Panc1 (cell line): ENCODE measurements around the gene C16orf74. TPM values are rescaled to one million over a fixed set of nuclear protein-coding genes. Genes with fewer than 3 reads are reported as not detected.
A peak's percentile ranks its signal among the peaks of the same experiment; 100 is the strongest.

Source experiments
- ATAC-seq: fragments of 200-7000 bp; cut with Tn5 transposase; 2 replicates; pipeline ENCODE4 v1.9.1; 2020; ENCODE audit warnings: mild to moderate bottlenecking, moderate library complexity
- BruUV-seq: library from RNA; stranded (reverse); fragments of 400-500 nt; replicated peaks from 2 replicates; lab custom pipeline; 2021; lab: Mats Ljungman, UMichigan
- CTCF ChIA-PET: fragments of 300-600 bp; sonication (Branson Sonifier 250); formaldehyde crosslinking; loops from one replicate; lab custom pipeline; 2022; ENCODE audit warnings: antibody characterized with exemption; lab: Charles Lee
- POLR2A ChIA-PET: fragments of 300-600 bp; sonication (Branson Sonifier 250); formaldehyde crosslinking; loops from one replicate; lab custom pipeline; 2022; ENCODE audit warnings: antibody characterized with exemption; lab: Charles Lee
- DNase-seq: peaks from one replicate; pipeline ENCODE4 v3.0.0-alpha.2; 2010; ENCODE audit warnings: low read depth, low spot score
- H3K27ac ChIP-seq: 2 replicates; pipeline ENCODE4 v1.5.1; 2011; ENCODE audit warnings: mild to moderate bottlenecking, low read length, inconsistent platforms
- H3K27me3 ChIP-seq: fragments of 200-500 bp; sonication (Bioruptor generic); 2 replicates; pipeline ENCODE4 v1.6.0; 2014; ENCODE audit warnings: low read length, inconsistent platforms; ENCODE audit not compliant: control insufficient read depth, insufficient read depth
- H3K36me3 ChIP-seq: fragments of 200-500 bp; sonication (Bioruptor generic); 2 replicates; pipeline ENCODE4 v1.5.1; 2014; ENCODE audit warnings: inconsistent platforms, mild to moderate bottlenecking, low read length, moderate library complexity; ENCODE audit not compliant: control insufficient read depth, insufficient read depth
- H3K4me1 ChIP-seq: 2 replicates; pipeline ENCODE4 v1.5.1; 2011; ENCODE audit warnings: inconsistent platforms, mild to moderate bottlenecking, low read length, moderate library complexity; ENCODE audit not compliant: control insufficient read depth, insufficient read depth
- H3K4me3 ChIP-seq, 2 experiments: 2 replicates each; pipeline ENCODE4 v1.5.1; 2011 to 2012; ENCODE audit warnings: low read depth in 2 of 2, low read length in 2 of 2, mild to moderate bottlenecking in 2 of 2, inconsistent platforms in 1 of 2, moderate library complexity in 1 of 2
- H3K9me3 ChIP-seq: fragments of 200-500 bp; sonication (Bioruptor generic); 2 replicates; pipeline ENCODE4 v1.5.1; 2014; ENCODE audit warnings: low read depth, mild to moderate bottlenecking, inconsistent platforms, low read length, moderate library complexity; ENCODE audit not compliant: control insufficient read depth, insufficient read depth
- CTCF ChIP-seq: fragments of 450-650 bp; IDR thresholded peaks from 2 replicates; pipeline ENCODE4 v1.5.1; 2017; ENCODE audit warnings: mild to moderate bottlenecking
- POLR2AphosphoS5 ChIP-seq: IDR thresholded peaks from 2 replicates; pipeline ENCODE4 v1.6.1; 2012; ENCODE audit warnings: mild to moderate bottlenecking, low read depth, low read length, moderate library complexity
- REST ChIP-seq, 2 experiments: IDR thresholded peaks; 2 replicates each; pipeline ENCODE4 v1.6.1; 2011 to 2012; ENCODE audit warnings: low read depth in 2 of 2, control low read depth in 1 of 2, low read length in 1 of 2, mild to moderate bottlenecking in 1 of 2, moderate library complexity in 1 of 2; ENCODE audit not compliant: insufficient read depth in 1 of 2
- SIN3A ChIP-seq: IDR thresholded peaks from 2 replicates; pipeline ENCODE4 v1.6.1; 2012; ENCODE audit warnings: low read depth, mild to moderate bottlenecking, low read length, moderate library complexity, borderline replicate concordance; ENCODE audit not compliant: insufficient read depth
- TCF7L2 ChIP-seq: IDR thresholded peaks from 2 replicates; pipeline ENCODE4 v1.6.1; 2011; ENCODE audit warnings: mild to moderate bottlenecking, low read depth, low read length, inconsistent platforms
- in situ Hi-C: cut with HindIII; loops from 2 replicates; pipeline ENCODE4 v1.10.0; 2016; ENCODE audit warnings: low sequenced_read_pairs, low pct_unique_long_range_greater_than_20kb
- intact Hi-C: fragments of 100-400 bp; cut with micrococcal nuclease; formaldehyde crosslinking; loops from one replicate; pipeline ENCODE4 v1.10.0; 2022; ENCODE audit not compliant: unreplicated experiment
- total RNA-seq: library from RNA; stranded (reverse); gene quantifications from one replicate; pipeline ENCODE4 v1.2.1, GENCODE V29; 2021; ENCODE audit not compliant: unreplicated experiment

C16orf74 gene
- total RNA-seq, 1 experiment from 2014 or later = 1.5 TPM

- peaks cover 6% of the 10 kb centered on the region; the same call in 1 of the 2 replicates for H3K4me1 ChIP-seq
- H3K36me3 ChIP-seq = peaks cover 2% of the 10 kb centered on the region; the same call in 1 of the 2 replicates
- H3K27ac ChIP-seq = no peak overlapping the region
- intact Hi-C loops = no loop called here
- no peaks in the 10 kb centered on the region for H3K9me3 ChIP-seq
- H3K4me3 ChIP-seq = peak overlapping the region; percentile 33 to 55
- H3K27me3 ChIP-seq = no peaks in the 10 kb centered on the region
- ChIA-PET POLR2A (no interaction called here), CTCF (no interaction called here)
- ATAC-seq = peak; percentile 10
- TF ChIP-seq REST (IDR thresholded peaks at IDR 0.05; ENCODE audit: insufficient read depth in 1 of 2, low read depth in 2 of 2, low read length in 1 of 2) (no peak), CTCF (no peak), TCF7L2 (no peak), SIN3A (no peak), POLR2AphosphoS5 (no peak)
- BruUV-seq = no TSS peak
- in situ Hi-C loops = no loop called here
- DNase-seq = no peak
Measured at GRCh38 chr16:85689285-85689949, 61.5 kb downstream of the C16orf74 start.

- peaks cover 6% of the 10 kb centered on the region; the same call in 1 of the 2 replicates for H3K4me1 ChIP-seq
- H3K9me3 ChIP-seq = no peaks in the 10 kb centered on the region
- ChIA-PET CTCF (no interaction called here), POLR2A (no interaction called here)
- in situ Hi-C loops = no loop called here
- no peak within 1 kb of the TSS for H3K27ac ChIP-seq
- H3K4me3 ChIP-seq = peak within 1 kb of the TSS; percentile 68
- no TSS peak for BruUV-seq
- TF ChIP-seq TCF7L2 (no peak), SIN3A (peak; percentile 90)
- ATAC-seq (peak; percentile 99), DNase-seq (no peak)
- intact Hi-C loops = no loop called here
- H3K27me3 ChIP-seq = no peaks in the 10 kb centered on the region
- peaks cover 2% of the 10 kb centered on the region; the same call in 1 of the 2 replicates for H3K36me3 ChIP-seq
Measured at GRCh38 chr16:85688586-85689284, 62.2 kb downstream of the C16orf74 start, which contains the start of gene GINS2. Gene GINS2 (minus strand): TSS chr16:85688954. CDS start chr16:85688898, 56 bp downstream.
